ENCODE measurements around the gene TMEM47. TPM values are rescaled to one million over a fixed set of nuclear protein-coding genes. Genes with fewer than 3 reads are reported as not detected.
A peak's percentile ranks its signal among the peaks of the same experiment; 100 is the strongest.

The TMEM47 gene
- total and polyA plus RNA-seq, 9 donors = 57.9 to 89.4 (median 76.1) TPM

DNA sequence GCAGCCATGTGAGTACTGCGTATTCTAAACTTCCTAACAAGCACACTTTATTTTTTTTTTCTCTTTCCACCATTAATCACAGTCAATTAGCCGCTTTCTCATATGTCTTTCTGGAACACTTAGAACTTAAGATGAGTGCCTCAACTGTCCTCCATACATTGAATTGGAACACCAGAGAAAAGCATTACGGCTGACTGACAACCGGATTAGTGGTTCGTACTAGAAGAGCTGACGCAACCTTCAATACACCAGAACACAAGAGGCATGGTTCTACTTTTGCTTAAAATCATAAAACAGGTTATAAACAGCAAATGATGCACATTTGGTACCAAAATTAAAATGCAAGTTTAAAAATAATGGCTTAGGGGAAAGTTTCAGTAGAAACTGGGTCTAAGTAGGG, 3.3 kb downstream of the TMEM47 start:
- peak overlapping the region; percentile 63 for H3K4me3 ChIP-seq (ENCODE audit: low read length)
- H3K27ac ChIP-seq (ENCODE audit: low read length) = peak overlapping the region; percentile 86
- peak; percentile 31 for DNase-seq
- H3K36me3 ChIP-seq (ENCODE audit: control insufficient read depth, insufficient read depth, low read length) = no peaks in the 10 kb centered on the region
- WGBS (ENCODE audit: insufficient coverage) = 75% methylated on average over 1 of the region's 6 CpGs
- peaks cover 2% of the 10 kb centered on the region for H3K9me3 ChIP-seq (replicated peaks; ENCODE audit: control insufficient read depth, low read depth, low read length)
- H3K27me3 ChIP-seq (ENCODE audit: control insufficient read depth, insufficient read depth, low read length) = peaks cover 15% of the 10 kb centered on the region
- H3K4me1 ChIP-seq (ENCODE audit: control insufficient read depth, insufficient read depth, low read length) = peaks cover 3% of the 10 kb centered on the region

GRCh38 chrX:34642849-34643248, 14.2 kb downstream of the TMEM47 start:
- Histone ChIP-seq H3K36me3 (ENCODE audit: control insufficient read depth, insufficient read depth, low read length) (no peaks in the 10 kb centered on the region), H3K27me3 (ENCODE audit: control insufficient read depth, insufficient read depth, low read length) (no peaks in the 10 kb centered on the region), H3K27ac (ENCODE audit: low read length) (no peak overlapping the region), H3K9me3 (replicated peaks; ENCODE audit: control insufficient read depth, low read depth, low read length) (no peaks in the 10 kb centered on the region), H3K4me3 (ENCODE audit: low read length) (no peak overlapping the region), H3K4me1 (ENCODE audit: control insufficient read depth, insufficient read depth, low read length) (no peaks in the 10 kb centered on the region)
- no peak for DNase-seq
- no CpG with 5 or more reads among the region's 2 CpGs for WGBS (ENCODE audit: insufficient coverage)

DNA sequence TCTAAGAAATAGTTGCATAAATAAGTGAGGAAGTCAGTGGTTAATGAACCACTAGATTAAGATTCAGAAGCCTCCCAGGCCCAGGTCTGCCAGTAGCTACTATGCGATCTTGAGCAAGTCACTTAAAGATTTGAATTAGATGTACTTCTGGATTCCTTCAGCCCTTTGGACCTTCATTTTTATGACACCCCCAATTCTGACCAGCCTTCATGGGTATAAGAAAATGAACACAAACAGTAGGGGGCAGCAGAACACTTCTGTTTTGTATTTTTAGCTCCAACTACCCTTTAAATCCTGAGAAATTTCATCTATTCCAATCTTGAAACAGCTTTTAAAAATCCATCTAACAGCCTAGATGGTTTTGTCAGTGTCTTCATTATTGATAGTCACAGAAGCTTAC, 19.0 kb downstream of the TMEM47 start:
- Histone ChIP-seq H3K4me3 (ENCODE audit: low read length) (no peak overlapping the region), H3K27ac (ENCODE audit: low read length) (no peak overlapping the region), H3K36me3 (ENCODE audit: control insufficient read depth, insufficient read depth, low read length) (no peaks in the 10 kb centered on the region), H3K27me3 (ENCODE audit: control insufficient read depth, insufficient read depth, low read length) (peaks cover 2% of the 10 kb centered on the region), H3K9me3 (replicated peaks; ENCODE audit: control insufficient read depth, low read depth, low read length) (no peaks in the 10 kb centered on the region), H3K4me1 (ENCODE audit: control insufficient read depth, insufficient read depth, low read length) (no peaks in the 10 kb centered on the region)
- 40% methylated on average over 1 of the region's 1 CpG for WGBS (ENCODE audit: insufficient coverage)
- DNase-seq = peak; percentile 44

DNA sequence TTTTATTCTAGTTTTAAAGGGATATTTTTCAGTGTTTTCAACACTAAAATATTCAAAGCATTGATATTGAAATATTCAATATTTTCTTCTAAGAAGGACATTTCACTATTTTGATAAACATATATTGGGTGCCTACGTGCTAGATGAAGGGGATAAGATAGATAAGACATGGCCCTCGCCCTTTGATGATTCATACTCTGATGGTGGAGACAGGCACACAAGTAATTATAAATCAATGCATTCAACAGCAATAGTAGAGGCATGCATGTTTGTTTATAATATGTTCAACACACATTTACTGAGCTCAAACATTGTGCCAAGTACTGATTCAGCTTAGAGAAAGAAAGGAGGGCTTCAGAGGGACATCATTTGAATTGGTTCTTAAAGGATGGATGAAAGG, 22.7 kb downstream of the TMEM47 start:
- peaks cover 2% of the 10 kb centered on the region for H3K27me3 ChIP-seq (ENCODE audit: control insufficient read depth, insufficient read depth, low read length)
- no peak for DNase-seq
- no peak overlapping the region for H3K27ac ChIP-seq (ENCODE audit: low read length)
- peaks cover 3% of the 10 kb centered on the region for H3K4me1 ChIP-seq (ENCODE audit: control insufficient read depth, insufficient read depth, low read length)
- peaks cover 6% of the 10 kb centered on the region for H3K36me3 ChIP-seq (ENCODE audit: control insufficient read depth, insufficient read depth, low read length)
- no CpG with 5 or more reads among the region's 2 CpGs for WGBS (ENCODE audit: insufficient coverage)
- H3K9me3 ChIP-seq (replicated peaks; ENCODE audit: control insufficient read depth, low read depth, low read length) = no peaks in the 10 kb centered on the region
- no peak overlapping the region for H3K4me3 ChIP-seq (ENCODE audit: low read length)

DNA sequence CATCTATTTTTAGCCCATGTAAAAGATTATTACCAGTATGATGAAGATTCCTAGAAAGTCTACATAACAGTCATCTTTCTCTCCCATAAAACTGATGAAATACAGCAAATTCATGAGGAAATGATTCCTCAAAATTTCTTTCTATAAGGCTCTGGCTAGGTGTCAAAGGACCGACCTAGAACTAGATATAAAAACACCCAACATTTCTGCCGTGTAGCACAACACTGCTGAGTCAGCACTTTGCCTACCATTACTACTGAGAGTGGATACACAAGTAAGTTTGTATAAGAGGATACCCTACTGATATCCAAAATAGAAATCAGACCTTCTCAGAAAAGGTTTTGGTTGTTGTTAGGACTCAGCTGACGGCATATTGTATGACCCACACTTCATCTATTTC, 24.7 kb downstream of the TMEM47 start:
- H3K4me1 ChIP-seq (ENCODE audit: control insufficient read depth, insufficient read depth, low read length) = peaks cover 3% of the 10 kb centered on the region
- H3K27me3 ChIP-seq (ENCODE audit: control insufficient read depth, insufficient read depth, low read length) = peaks cover 2% of the 10 kb centered on the region
- WGBS (ENCODE audit: insufficient coverage) = no CpG with 5 or more reads among the region's 3 CpGs
- H3K27ac ChIP-seq (ENCODE audit: low read length) = no peak overlapping the region
- H3K9me3 ChIP-seq (replicated peaks; ENCODE audit: control insufficient read depth, low read depth, low read length) = no peaks in the 10 kb centered on the region
- H3K36me3 ChIP-seq (ENCODE audit: control insufficient read depth, insufficient read depth, low read length) = peaks cover 6% of the 10 kb centered on the region
- H3K4me3 ChIP-seq (ENCODE audit: low read length) = no peak overlapping the region
- DNase-seq = no peak

GRCh38 chrX:34631479-34632220, 25.4 kb downstream of the TMEM47 start:
- WGBS (ENCODE audit: insufficient coverage) = no CpG with 5 or more reads among the region's 3 CpGs
- peak; percentile 83 for DNase-seq
- H3K27ac ChIP-seq (ENCODE audit: low read length) = peak overlapping the region; percentile 15

DNA sequence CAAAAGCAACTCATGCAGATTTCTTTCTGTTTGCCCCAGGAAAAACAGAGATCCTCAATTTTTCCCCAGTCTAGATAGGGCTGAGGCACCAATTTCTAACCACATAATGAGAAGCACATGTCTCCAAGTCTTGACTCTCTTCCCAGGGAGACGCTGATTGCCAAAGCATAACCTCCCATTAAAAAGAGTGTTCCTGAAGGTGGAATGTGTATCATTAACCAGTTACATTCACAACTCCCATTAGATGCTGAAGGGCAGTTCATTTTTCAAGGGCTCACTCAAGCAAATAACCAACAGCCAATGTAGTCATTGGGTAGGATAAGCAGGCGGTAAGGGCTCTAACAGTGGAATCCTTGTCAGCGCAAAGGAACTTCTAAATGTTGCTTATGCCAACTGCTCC, 27.5 kb downstream of the TMEM47 start:
- no CpG with 5 or more reads among the region's 3 CpGs for WGBS (ENCODE audit: insufficient coverage)
- Histone ChIP-seq H3K27me3 (ENCODE audit: control insufficient read depth, insufficient read depth, low read length) (peaks cover 5% of the 10 kb centered on the region), H3K4me3 (ENCODE audit: low read length) (no peak overlapping the region), H3K27ac (ENCODE audit: low read length) (no peak overlapping the region), H3K36me3 (ENCODE audit: control insufficient read depth, insufficient read depth, low read length) (peaks cover 6% of the 10 kb centered on the region), H3K4me1 (ENCODE audit: control insufficient read depth, insufficient read depth, low read length) (peaks cover 3% of the 10 kb centered on the region), H3K9me3 (replicated peaks; ENCODE audit: control insufficient read depth, low read depth, low read length) (no peaks in the 10 kb centered on the region)
- peak; percentile 70 for DNase-seq

More at GRCh38 chrX:34631479-34632220, 25.4 kb downstream of the TMEM47 start:
- H3K27me3 ChIP-seq (ENCODE audit: control insufficient read depth, insufficient read depth, low read length) = peaks cover 2% of the 10 kb centered on the region
- H3K9me3 ChIP-seq (replicated peaks; ENCODE audit: control insufficient read depth, low read depth, low read length) = no peaks in the 10 kb centered on the region
- H3K36me3 ChIP-seq (ENCODE audit: control insufficient read depth, insufficient read depth, low read length) = peaks cover 6% of the 10 kb centered on the region
- no peak overlapping the region for H3K4me3 ChIP-seq (ENCODE audit: low read length)
- peaks cover 3% of the 10 kb centered on the region for H3K4me1 ChIP-seq (ENCODE audit: control insufficient read depth, insufficient read depth, low read length)

GRCh38 chrX:34624416-34624815, 32.7 kb downstream of the TMEM47 start:
- Histone ChIP-seq H3K27me3 (ENCODE audit: control insufficient read depth, insufficient read depth, low read length) (peaks cover 3% of the 10 kb centered on the region), H3K9me3 (replicated peaks; ENCODE audit: control insufficient read depth, low read depth, low read length) (no peaks in the 10 kb centered on the region), H3K27ac (ENCODE audit: low read length) (no peak overlapping the region), H3K4me1 (ENCODE audit: control insufficient read depth, insufficient read depth, low read length) (no peaks in the 10 kb centered on the region), H3K4me3 (ENCODE audit: low read length) (no peak overlapping the region), H3K36me3 (ENCODE audit: control insufficient read depth, insufficient read depth, low read length) (peaks cover under 1% of the 10 kb centered on the region)
- no CpG with 5 or more reads among the region's 2 CpGs for WGBS (ENCODE audit: insufficient coverage)
- peak; percentile 83 for DNase-seq

GRCh38 chrX:34619920-34620319, 37.2 kb downstream of the TMEM47 start:
- no peaks in the 10 kb centered on the region for H3K27me3 ChIP-seq (ENCODE audit: control insufficient read depth, insufficient read depth, low read length)
- H3K4me1 ChIP-seq (ENCODE audit: control insufficient read depth, insufficient read depth, low read length) = no peaks in the 10 kb centered on the region
- H3K36me3 ChIP-seq (ENCODE audit: control insufficient read depth, insufficient read depth, low read length) = no peaks in the 10 kb centered on the region
- WGBS (ENCODE audit: insufficient coverage) = no CpG with 5 or more reads among the region's 2 CpGs
- no peaks in the 10 kb centered on the region for H3K9me3 ChIP-seq (replicated peaks; ENCODE audit: control insufficient read depth, low read depth, low read length)
- H3K4me3 ChIP-seq (ENCODE audit: low read length) = no peak overlapping the region
- H3K27ac ChIP-seq (ENCODE audit: low read length) = no peak overlapping the region
- DNase-seq = no peak

- Histone ChIP-seq H3K4me1 (ENCODE audit: control insufficient read depth, insufficient read depth, low read length) (no peaks in the 10 kb centered on the region), H3K9me3 (replicated peaks; ENCODE audit: control insufficient read depth, low read depth, low read length) (peaks cover 3% of the 10 kb centered on the region), H3K27me3 (ENCODE audit: control insufficient read depth, insufficient read depth, low read length) (peaks cover 5% of the 10 kb centered on the region), H3K4me3 (ENCODE audit: low read length) (no peak overlapping the region), H3K27ac (ENCODE audit: low read length) (no peak overlapping the region), H3K36me3 (ENCODE audit: control insufficient read depth, insufficient read depth, low read length) (no peaks in the 10 kb centered on the region)
- no CpG with 5 or more reads among the region's 4 CpGs for WGBS (ENCODE audit: insufficient coverage)
- DNase-seq = no peak
Observed at GRCh38 chrX:34612036-34612435, 45.0 kb downstream of the TMEM47 start.

All from muscle of leg (tissue), 11 donors.